Keratinocyte (primary cell): Measurements from ENCODE around the gene FNDC3A. TPM values are rescaled to one million over a fixed set of nuclear protein-coding genes. Genes with fewer than 3 reads are reported as not detected.

Experiments
- DNase-seq: peaks from one replicate; pipeline ENCODE4 v3.0.0-alpha.2; 2011; ENCODE audit warnings: low read depth, missing footprints, low spot score
- FAIRE-seq: peaks from 2 replicates; lab custom pipeline; 2011; peaks lifted over from hg19 to GRCh38; lab: Jason Lieb, UNC
- H2AFZ ChIP-seq: 2 replicates; pipeline ENCODE4 v1.6.0; 2012; ENCODE audit warnings: low read length, control low read depth, inconsistent platforms; ENCODE audit not compliant: control insufficient read depth
- H3K27ac ChIP-seq: 2 replicates; pipeline ENCODE4 v1.5.1; 2011; ENCODE audit warnings: low read length; ENCODE audit not compliant: control insufficient read depth, insufficient read depth
- H3K27me3 ChIP-seq: 3 replicates; pipeline ENCODE4 v1.6.0; 2011; ENCODE audit warnings: low read length; ENCODE audit not compliant: control insufficient read depth, insufficient read depth; ENCODE audit errors: extremely low read depth
- H3K36me3 ChIP-seq, 2 experiments: 2 replicates in 1 of 2; 3 replicates in 1 of 2; pipeline ENCODE4 v1.5.1; 2011; ENCODE audit warnings: low read length in 2 of 2, mild to moderate bottlenecking in 1 of 2; ENCODE audit not compliant: control insufficient read depth in 2 of 2, insufficient read depth in 2 of 2; ENCODE audit errors: extremely low read depth in 1 of 2
- H3K4me1 ChIP-seq: 3 replicates; pipeline ENCODE4 v1.5.1; 2011; ENCODE audit warnings: low read length; ENCODE audit not compliant: control insufficient read depth, insufficient read depth; ENCODE audit errors: extremely low read depth
- H3K4me2 ChIP-seq: 3 replicates; pipeline ENCODE4 v1.6.0; 2011; ENCODE audit warnings: low read depth, low read length; ENCODE audit not compliant: control insufficient read depth, insufficient read depth; ENCODE audit errors: extremely low read depth
- H3K4me3 ChIP-seq, 3 experiments: fragments of 200-600 bp in 1 of 3; sonication (generic) in 1 of 3; 2 replicates in 2 of 3; 3 replicates in 1 of 3; pipeline ENCODE4 v1.5.1; 2011 to 2016; ENCODE audit warnings: low read length in 3 of 3, mild to moderate bottlenecking in 3 of 3, control low read depth in 2 of 3, inconsistent platforms in 1 of 3, low read depth in 1 of 3, mixed read lengths in 1 of 3, mixed run types in 1 of 3, moderate library complexity in 1 of 3; ENCODE audit not compliant: control insufficient read depth in 2 of 3, insufficient read depth in 2 of 3; ENCODE audit errors: extremely low read depth in 1 of 3
- H3K79me2 ChIP-seq: 2 replicates; pipeline ENCODE4 v1.6.0; 2012; ENCODE audit warnings: low read length; ENCODE audit not compliant: control insufficient read depth, insufficient read depth
- H3K9ac ChIP-seq: 3 replicates; pipeline ENCODE4 v1.6.0; 2011; ENCODE audit warnings: low read length; ENCODE audit not compliant: control insufficient read depth, insufficient read depth; ENCODE audit errors: extremely low read depth
- H3K9me1 ChIP-seq: 3 replicates; pipeline ENCODE4 v1.6.0; 2011; ENCODE audit warnings: low read length; ENCODE audit not compliant: control insufficient read depth, insufficient read depth; ENCODE audit errors: extremely low read depth
- H3K9me3 ChIP-seq: 2 replicates; pipeline ENCODE4 v1.5.1; 2012; ENCODE audit warnings: low read depth, low read length; ENCODE audit not compliant: control insufficient read depth
- H4K20me1 ChIP-seq: 3 replicates; pipeline ENCODE4 v1.6.0; 2011; ENCODE audit warnings: low read length; ENCODE audit not compliant: control insufficient read depth, insufficient read depth; ENCODE audit errors: extremely low read depth
- CTCF ChIP-seq, 3 experiments: IDR thresholded peaks in 1 of 3; conservative IDR thresholded peaks in 1 of 3; optimal IDR thresholded peaks in 1 of 3; 2 replicates in 2 of 3; 3 replicates in 1 of 3; pipeline versions ENCODE3 to v1.5.1; 2011; ENCODE audit warnings: low read length in 3 of 3, mild to moderate bottlenecking in 3 of 3, moderate library complexity in 2 of 3, control low read depth in 1 of 3, inconsistent platforms in 1 of 3; ENCODE audit not compliant: insufficient read depth in 2 of 3; ENCODE audit errors: extremely low read depth in 1 of 3
- EZH2 ChIP-seq: IDR thresholded peaks from one replicate; pipeline ENCODE4 v1.6.1; 2012; ENCODE audit warnings: inconsistent platforms, mild to moderate bottlenecking, low read length, moderate library complexity
- dilution Hi-C: fragments of 300-500 bp; cut with MboI; formaldehyde crosslinking; loops from one replicate; pipeline ENCODE4 v1.7.0; 2020; ENCODE audit warnings: low sequenced_read_pairs; ENCODE audit not compliant: extremely low pct_ligation_motif_present
- polyA plus RNA-seq, 5 experiments: library from polyadenylated mRNA; depleted of rRNA in 3 of 5; stranded (reverse) in 3 of 5; stranded (forward) in 1 of 5; unstranded in 1 of 5; fragments of >200 nt; gene quantifications; 1 replicate in 1 of 5; 2 replicates in 3 of 5; 3 replicates in 1 of 5; pipeline versions ENCODE4 v1.2.1 to v1.2.3, GENCODE V29; 2011 to 2012; ENCODE audit warnings: missing spikeins in 2 of 5, low read depth in 1 of 5, low replicate concordance in 1 of 5

FNDC3A gene
- polyA plus RNA-seq, 1 donor (not counting 4 experiments of a cell fraction or from before 2014, with no cell fraction given) = 28.4 TPM

- Histone ChIP-seq H4K20me1 (no peaks in the 10 kb centered on the region), H3K9me1 (no peaks in the 10 kb centered on the region), H3K79me2 (peaks cover 3% of the 10 kb centered on the region), H3K9ac (peak overlapping the region; percentile 47), H3K36me3 (no peaks in the 10 kb centered on the region), H2AFZ (no peak overlapping the region), H3K4me2 (peak overlapping the region; percentile 56), H3K4me1 (peaks cover 20% of the 10 kb centered on the region), H3K27ac (peak overlapping the region; percentile 81), H3K9me3 (no peaks in the 10 kb centered on the region), H3K4me3 (no peak overlapping the region), H3K27me3 (no peaks in the 10 kb centered on the region)
- dilution Hi-C loops = no loop called here
- FAIRE-seq = peak; percentile 61
- TF ChIP-seq CTCF (optimal IDR thresholded peaks at IDR 0.05 in 1 of 3, IDR thresholded peaks at IDR 0.05 in 1 of 3, conservative IDR thresholded peaks at IDR 0.05 in 1 of 3; ENCODE audit: extremely low read depth in 1 of 3, insufficient read depth in 2 of 3, low read length in 3 of 3) = no peak
- TF ChIP-seq EZH2 = no peak
- DNase-seq = no peak
These were observed 77.1 kb downstream of the FNDC3A start for GRCh38 chr13:49052813-49053212.

GRCh38 chr13:49053215-49053614 is 77.5 kb downstream of the FNDC3A start:
- FAIRE-seq = peak; percentile 36
- Histone ChIP-seq H3K4me3 (no peak overlapping the region), H3K9me3 (no peaks in the 10 kb centered on the region), H4K20me1 (no peaks in the 10 kb centered on the region), H3K9me1 (no peaks in the 10 kb centered on the region), H3K36me3 (no peaks in the 10 kb centered on the region), H3K79me2 (peaks cover 3% of the 10 kb centered on the region), H3K27me3 (no peaks in the 10 kb centered on the region), H3K4me2 (peak overlapping the region; percentile 56), H2AFZ (no peak overlapping the region), H3K9ac (peak overlapping the region; percentile 47), H3K4me1 (peaks cover 20% of the 10 kb centered on the region), H3K27ac (peak overlapping the region; percentile 81)
- TF ChIP-seq CTCF (optimal IDR thresholded peaks at IDR 0.05 in 1 of 3, IDR thresholded peaks at IDR 0.05 in 1 of 3, conservative IDR thresholded peaks at IDR 0.05 in 1 of 3; ENCODE audit: extremely low read depth in 1 of 3, insufficient read depth in 2 of 3, low read length in 3 of 3) (no peak), EZH2 (no peak)
- dilution Hi-C loops = no loop called here
- DNase-seq = no peak
